GM18526 (cell line): ENCODE measurements around the gene TECTA.

ENCODE experiments used
- POLR2A ChIP-seq: IDR thresholded peaks from 3 replicates; pipeline ENCODE4 v1.6.1; 2011; ENCODE audit not compliant: insufficient read length; ENCODE audit errors: extremely low read depth

The TECTA gene, protein sequence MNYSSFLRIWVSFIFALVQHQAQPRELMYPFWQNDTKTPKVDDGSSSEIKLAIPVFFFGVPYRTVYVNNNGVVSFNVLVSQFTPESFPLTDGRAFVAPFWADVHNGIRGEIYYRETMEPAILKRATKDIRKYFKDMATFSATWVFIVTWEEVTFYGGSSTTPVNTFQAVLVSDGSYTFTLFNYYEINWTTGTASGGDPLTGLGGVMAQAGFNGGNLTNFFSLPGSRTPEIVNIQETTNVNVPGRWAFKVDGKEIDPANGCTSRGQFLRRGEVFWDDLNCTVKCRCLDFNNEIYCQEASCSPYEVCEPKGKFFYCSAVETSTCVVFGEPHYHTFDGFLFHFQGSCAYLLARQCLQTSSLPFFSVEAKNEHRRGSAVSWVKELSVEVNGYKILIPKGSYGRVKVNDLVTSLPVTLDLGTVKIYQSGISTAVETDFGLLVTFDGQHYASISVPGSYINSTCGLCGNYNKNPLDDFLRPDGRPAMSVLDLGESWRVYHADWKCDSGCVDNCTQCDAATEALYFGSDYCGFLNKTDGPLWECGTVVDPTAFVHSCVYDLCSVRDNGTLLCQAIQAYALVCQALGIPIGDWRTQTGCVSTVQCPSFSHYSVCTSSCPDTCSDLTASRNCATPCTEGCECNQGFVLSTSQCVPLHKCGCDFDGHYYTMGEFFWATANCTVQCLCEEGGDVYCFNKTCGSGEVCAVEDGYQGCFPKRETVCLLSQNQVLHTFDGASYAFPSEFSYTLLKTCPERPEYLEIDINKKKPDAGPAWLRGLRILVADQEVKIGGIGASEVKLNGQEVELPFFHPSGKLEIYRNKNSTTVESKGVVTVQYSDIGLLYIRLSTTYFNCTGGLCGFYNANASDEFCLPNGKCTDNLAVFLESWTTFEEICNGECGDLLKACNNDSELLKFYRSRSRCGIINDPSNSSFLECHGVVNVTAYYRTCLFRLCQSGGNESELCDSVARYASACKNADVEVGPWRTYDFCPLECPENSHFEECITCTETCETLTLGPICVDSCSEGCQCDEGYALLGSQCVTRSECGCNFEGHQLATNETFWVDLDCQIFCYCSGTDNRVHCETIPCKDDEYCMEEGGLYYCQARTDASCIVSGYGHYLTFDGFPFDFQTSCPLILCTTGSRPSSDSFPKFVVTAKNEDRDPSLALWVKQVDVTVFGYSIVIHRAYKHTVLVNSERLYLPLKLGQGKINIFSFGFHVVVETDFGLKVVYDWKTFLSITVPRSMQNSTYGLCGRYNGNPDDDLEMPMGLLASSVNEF (N-terminal part only)

DNA sequence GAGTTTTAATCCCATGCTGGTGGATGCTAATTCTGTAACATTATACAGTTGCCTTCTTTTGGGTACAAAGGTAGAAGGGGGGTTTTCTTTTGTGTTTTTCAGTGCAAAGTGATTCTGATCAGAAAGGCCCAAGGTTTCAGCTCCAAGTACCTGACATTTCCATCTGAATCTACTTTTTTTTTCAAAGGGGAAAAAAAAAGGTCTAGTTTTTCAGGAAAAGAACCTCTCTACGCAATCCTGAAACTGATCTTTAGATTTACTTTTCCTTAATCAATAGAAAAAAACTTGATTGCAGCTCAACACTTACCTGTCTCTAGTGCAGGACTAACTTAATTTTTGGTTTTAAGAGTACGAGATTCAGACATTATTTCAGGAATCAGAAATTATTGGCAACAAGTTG, at the start of gene TECTA:
TSS of gene TECTA (plus strand) at position 301 of the 400 bp plus-strand sequence. CDS start 1,423 bp downstream, outside the sequence.
- no peak for TF ChIP-seq POLR2A

GRCh38 chr11:121053244-121053643, 47.8 kb upstream of the TECTA start:
- no peak for TF ChIP-seq POLR2A

GRCh38 chr11:121054266-121054665, 46.8 kb upstream of the TECTA start:
- TF ChIP-seq POLR2A: no peak

- TF ChIP-seq POLR2A: no peak
These were observed 46.0 kb upstream of the TECTA start for GRCh38 chr11:121055076-121055475.

DNA sequence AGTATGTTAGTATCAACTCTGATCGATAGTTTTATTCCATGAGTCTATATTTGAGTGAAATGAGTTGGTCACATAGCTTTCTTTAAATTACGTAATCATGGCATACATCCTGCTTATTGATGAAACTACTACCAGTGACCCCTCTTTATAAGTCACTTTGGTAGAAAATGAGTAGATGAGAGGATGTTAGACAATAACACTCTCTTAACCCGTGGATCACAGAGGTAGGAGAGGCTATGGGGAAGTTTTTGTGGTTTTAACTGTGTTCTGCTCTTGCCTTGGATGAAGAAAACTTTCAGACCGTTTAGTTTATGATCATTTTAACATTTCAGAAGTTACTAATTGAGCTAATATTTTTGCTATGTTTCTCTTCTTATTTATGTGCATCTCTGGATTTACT, 43.1 kb upstream of the TECTA start:
- TF ChIP-seq POLR2A: no peak

DNA sequence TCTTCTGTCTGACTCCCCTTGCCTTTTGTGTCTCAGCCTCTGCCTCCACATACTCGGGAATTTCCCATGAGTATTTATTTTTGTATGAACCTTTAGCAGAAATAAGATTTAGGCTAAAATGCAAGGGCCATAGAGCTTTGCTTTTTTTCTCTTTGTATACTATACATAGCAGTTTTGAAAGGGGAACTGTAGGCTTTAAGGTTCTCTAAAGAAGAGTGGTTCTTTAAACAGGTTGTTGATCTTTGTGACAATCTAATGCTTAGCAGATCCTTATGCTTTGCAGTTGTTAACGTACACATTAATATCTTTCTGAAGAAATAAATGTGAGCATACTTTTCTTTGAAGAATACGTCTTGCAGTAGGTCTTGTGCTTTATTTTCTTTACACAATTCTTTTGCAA, 42.1 kb upstream of the TECTA start:
- no peak for TF ChIP-seq POLR2A

DNA sequence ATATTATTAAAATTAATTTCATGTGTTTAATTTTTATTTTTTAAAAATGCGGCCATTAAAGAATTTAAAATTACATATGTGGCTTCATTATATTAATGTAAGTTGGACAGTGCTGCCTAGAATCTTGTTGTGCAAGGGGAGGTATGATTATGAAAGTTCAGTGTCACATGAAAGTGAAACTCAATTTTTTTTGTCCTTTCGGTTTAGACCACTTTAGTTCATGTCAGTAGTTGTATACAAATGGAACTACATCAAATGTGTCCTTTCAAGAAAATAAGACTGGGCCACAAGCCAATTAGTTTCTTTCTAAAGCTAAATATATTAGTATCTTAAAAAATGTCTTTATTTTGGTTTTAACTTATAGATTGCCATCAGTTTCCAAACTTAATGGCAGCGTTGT, 41.4 kb upstream of the TECTA start:
- TF ChIP-seq POLR2A: no peak

GRCh38 chr11:121063728-121064127, 37.3 kb upstream of the TECTA start:
- TF ChIP-seq POLR2A: no peak

DNA sequence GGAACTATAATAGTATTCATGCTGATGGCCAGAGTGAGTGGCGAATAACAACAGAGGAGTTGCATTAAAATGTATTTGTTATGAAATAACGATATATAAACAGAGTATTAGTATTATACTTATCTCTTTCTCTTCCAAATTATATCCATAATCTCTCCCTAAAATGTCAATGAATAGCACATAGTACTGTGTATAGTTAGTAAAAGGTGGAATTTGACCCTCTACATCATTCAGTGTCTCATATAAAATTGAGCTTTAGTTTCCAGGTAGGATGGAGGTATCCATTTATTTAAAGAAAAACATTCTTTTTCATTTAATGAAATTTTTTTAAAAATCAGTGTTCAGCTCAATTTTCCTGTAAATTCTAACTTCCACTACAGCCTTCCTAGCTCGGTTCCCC, 34.4 kb upstream of the TECTA start:
- TF ChIP-seq POLR2A: no peak

DNA sequence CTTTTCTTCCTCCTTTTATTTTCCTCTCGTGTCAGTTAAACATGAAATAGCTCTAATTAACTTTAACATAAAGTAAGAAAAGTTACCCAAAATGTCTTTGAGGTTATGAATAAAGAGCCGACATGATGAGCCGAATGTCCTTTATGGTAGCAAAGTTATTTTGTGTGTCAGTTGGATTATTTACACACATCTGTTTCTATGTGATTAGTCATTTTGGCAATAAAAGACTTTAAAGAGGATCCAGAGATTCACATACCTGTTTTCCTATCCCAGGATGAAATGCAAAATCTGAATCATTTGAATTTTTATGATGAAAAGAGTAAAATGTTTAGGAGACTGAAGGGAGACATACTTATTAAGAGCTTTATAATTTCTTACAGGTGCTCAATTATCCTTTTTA, 34.0 kb upstream of the TECTA start:
- TF ChIP-seq POLR2A: no peak

DNA sequence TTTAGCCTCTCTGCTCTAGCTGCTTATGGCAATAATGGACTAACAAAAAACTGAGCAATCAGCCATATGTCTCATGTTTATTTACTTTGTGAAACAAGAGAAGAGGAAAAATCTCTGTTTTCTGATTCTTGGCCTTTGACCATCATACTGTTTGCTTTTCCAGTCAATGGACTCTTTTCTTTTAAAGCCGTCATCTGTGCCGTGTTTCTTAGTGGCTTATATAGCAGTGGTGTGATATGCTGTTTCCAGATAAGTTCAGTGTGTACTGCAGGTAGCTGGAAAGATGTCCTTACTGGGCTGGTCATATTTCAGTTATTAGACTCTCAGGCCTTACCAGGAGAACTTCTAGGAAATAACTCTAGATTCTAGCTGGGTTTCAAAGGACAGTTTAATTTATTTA, 33.6 kb upstream of the TECTA start:
- TF ChIP-seq POLR2A: no peak

GRCh38 chr11:121067962-121068647, 32.9 kb upstream of the TECTA start:
- TF ChIP-seq POLR2A: no peak

DNA sequence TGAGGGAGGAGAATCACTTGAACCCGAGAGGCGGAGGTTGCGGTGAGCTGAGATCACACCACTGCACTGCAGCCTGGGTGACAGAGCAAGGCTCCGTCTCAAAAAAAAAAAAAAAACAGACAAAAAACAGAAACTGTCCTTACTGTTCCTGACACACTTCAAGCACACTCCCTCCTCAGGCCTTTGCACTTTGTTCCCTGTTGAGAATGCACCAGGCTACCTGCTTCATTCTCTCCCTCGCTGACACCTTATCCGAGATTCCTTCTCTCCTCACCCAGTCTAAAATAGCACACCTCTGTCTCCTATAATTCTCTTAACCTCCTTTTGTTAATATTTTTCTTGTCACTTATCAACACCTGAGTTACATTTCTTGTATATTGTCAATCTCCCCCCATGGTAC, 32.3 kb upstream of the TECTA start:
- no peak for TF ChIP-seq POLR2A

GRCh38 chr11:121070951-121071845, 29.8 kb upstream of the TECTA start:
- no peak for TF ChIP-seq POLR2A

DNA sequence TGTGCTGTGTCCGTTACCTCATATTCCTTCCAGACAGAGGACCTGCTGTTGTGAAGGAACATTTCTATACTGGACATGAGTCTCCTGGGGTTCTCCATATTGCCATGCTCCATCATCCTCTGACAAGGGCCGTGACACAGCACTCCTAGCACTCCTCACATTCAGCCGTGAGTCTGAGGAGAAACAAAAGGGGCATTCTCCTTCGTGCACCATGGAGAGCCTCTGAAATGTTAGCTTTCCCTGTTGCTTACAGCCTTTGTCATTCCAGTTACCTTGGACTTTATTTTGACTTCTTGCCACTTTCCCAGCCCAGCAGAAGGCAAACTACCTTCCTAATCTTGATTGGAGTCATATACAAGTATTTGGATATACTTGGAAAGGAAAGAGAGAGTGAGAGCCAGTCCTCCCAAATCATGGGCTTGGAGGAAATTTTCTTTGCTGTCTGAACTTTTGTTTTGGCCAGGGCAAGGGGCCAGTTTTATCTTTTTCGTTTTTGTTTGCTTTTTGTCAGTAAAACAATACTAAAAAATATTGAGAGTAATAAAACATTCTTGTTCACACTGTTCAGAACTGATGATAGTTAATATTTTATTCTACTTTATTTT, 29.1 kb upstream of the TECTA start:
- no peak for TF ChIP-seq POLR2A
